ENCODE data around the gene POU2F3.

- TF ChIP-seq CTCF (IDR thresholded peaks at IDR 0.05) (no peak), POLR2A (IDR thresholded peaks at IDR 0.05) (no peak)
Observed at GRCh38 chr11:120333801-120334200, 93.9 kb downstream of the POU2F3 start.
